Loucy (cell line): Measurements from ENCODE around the gene HSPA13.

Experiments used
- EZH2phosphoT487 ChIP-seq: fragments of 200-600 bp; IDR thresholded peaks from 2 replicates; pipeline ENCODE4 v1.6.1; 2018; ENCODE audit warnings: antibody characterized with exemption, mild to moderate bottlenecking, moderate library complexity, borderline replicate concordance
- TF ChIP-seq, protein P1 (sequence below): fragments of 200-600 bp; sonication (generic); conservative IDR thresholded peaks from 2 replicates; pipeline ENCODE4 v1.5.1; 2014; ENCODE audit warnings: mild to moderate bottlenecking, antibody characterized with exemption, low read length

DNA sequence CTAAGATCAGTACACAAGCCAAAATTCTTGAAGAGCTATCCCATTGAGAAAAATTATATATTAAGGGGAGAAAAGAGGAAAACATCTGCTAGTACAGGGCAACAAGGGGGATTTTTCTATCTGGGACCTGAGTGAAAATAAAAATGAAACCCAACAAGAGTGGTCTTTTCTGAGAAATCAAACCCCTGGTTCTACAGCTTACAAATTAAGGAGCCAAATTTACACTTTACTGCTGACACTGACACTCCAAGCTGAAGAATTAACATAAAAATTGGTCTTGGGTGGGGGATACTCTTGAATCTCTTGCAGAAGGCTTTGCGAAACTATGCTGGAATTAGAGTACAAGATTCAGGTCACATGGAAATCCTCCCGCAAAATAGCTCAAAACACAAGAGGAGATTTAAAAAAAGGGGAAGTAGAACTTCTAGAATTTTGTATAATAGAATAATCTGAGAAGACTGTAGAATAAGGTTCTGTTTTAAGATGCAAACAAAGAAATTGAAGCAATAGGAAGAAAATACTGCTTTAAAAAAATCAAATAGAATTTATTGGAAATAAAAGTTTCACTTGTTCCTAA, 32.1 kb upstream of the HSPA13 start:
- TF ChIP-seq, protein P1, sequence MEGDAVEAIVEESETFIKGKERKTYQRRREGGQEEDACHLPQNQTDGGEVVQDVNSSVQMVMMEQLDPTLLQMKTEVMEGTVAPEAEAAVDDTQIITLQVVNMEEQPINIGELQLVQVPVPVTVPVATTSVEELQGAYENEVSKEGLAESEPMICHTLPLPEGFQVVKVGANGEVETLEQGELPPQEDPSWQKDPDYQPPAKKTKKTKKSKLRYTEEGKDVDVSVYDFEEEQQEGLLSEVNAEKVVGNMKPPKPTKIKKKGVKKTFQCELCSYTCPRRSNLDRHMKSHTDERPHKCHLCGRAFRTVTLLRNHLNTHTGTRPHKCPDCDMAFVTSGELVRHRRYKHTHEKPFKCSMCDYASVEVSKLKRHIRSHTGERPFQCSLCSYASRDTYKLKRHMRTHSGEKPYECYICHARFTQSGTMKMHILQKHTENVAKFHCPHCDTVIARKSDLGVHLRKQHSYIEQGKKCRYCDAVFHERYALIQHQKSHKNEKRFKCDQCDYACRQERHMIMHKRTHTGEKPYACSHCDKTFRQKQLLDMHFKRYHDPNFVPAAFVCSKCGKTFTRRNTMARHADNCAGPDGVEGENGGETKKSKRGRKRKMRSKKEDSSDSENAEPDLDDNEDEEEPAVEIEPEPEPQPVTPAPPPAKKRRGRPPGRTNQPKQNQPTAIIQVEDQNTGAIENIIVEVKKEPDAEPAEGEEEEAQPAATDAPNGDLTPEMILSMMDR = no peak
- no peak for TF ChIP-seq EZH2phosphoT487
